ENCODE results near the gene NUDT22. TPM values are rescaled to one million over a fixed set of nuclear protein-coding genes. Genes with fewer than 3 reads are reported as not detected.

Gene NUDT22, protein sequence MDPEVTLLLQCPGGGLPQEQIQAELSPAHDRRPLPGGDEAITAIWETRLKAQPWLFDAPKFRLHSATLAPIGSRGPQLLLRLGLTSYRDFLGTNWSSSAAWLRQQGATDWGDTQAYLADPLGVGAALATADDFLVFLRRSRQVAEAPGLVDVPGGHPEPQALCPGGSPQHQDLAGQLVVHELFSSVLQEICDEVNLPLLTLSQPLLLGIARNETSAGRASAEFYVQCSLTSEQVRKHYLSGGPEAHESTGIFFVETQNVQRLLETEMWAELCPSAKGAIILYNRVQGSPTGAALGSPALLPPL
- total RNA-seq (43.1 TPM), polyA plus RNA-seq (10 to 100 TPM; 35.8 to 46.9 (median 40.7) TPM)

GRCh38 chr11:64225608-64226506 lies at the start of gene NUDT22, which contains the start of gene TRPT1:
Gene NUDT22, plus strand, starts transcription at chr11:64226274. Its CDS starts 379 bp downstream, at chr11:64226653.
Gene TRPT1, minus strand, starts transcription at chr11:64226186. Its CDS starts 326 bp downstream, at chr11:64225860.
- no peaks in the 10 kb centered on the region for H3K27me3 ChIP-seq (ENCODE audit: control insufficient read depth, insufficient read depth, low read length)
- peak within 1 kb of the TSS; percentile 87 to 95 (median 88) for H3K27ac Mint-ChIP-seq
- no peaks in the 10 kb centered on the region for H3K9me3 Mint-ChIP-seq
- DNase-seq (peak; percentile 85 to 93 (median 89)), ATAC-seq (ENCODE audit: low read depth in 2 of 2) (peak; percentile 71 to 73)
- H3K36me3 Mint-ChIP-seq: no peaks in the 10 kb centered on the region
- H3K4me1 Mint-ChIP-seq: peaks cover 0 to 39% (median 25%) of the 10 kb centered on the region in 4 donors
- H3K27me3 Mint-ChIP-seq: no peaks in the 10 kb centered on the region
- H3K4me3 ChIP-seq (ENCODE audit: low read depth, low read length): peak within 1 kb of the TSS; percentile 68
- peak within 1 kb of the TSS; percentile 84 for H3K27ac ChIP-seq (ENCODE audit: insufficient read depth, low read length, poor library complexity, severe bottlenecking)
- peaks cover 18% of the 10 kb centered on the region for H3K36me3 ChIP-seq (ENCODE audit: control insufficient read depth, insufficient read depth, low read length)
- H3K4me3 Mint-ChIP-seq: peak within 1 kb of the TSS; percentile 89 to 98 (median 92)
- no peaks in the 10 kb centered on the region for H3K9me3 ChIP-seq (ENCODE audit: control insufficient read depth in 2 of 2, low read length in 2 of 2)
- H3K4me1 ChIP-seq (ENCODE audit: control insufficient read depth, insufficient read depth, low read length, poor library complexity, severe bottlenecking): peaks cover 48% of the 10 kb centered on the region

- H3K27ac ChIP-seq (ENCODE audit: insufficient read depth, low read length, poor library complexity, severe bottlenecking): no peak overlapping the region
- H3K4me3 Mint-ChIP-seq: peak overlapping the region in 2 of 4 donors; percentile 49 to 65
- H3K27ac Mint-ChIP-seq: no peak overlapping the region
- no peaks in the 10 kb centered on the region for H3K9me3 ChIP-seq (ENCODE audit: control insufficient read depth in 2 of 2, low read length in 2 of 2)
- no peaks in the 10 kb centered on the region for H3K36me3 ChIP-seq (ENCODE audit: control insufficient read depth, insufficient read depth, low read length)
- no peaks in the 10 kb centered on the region for H3K27me3 Mint-ChIP-seq
- peaks cover 0 to 27% (median 9%) of the 10 kb centered on the region in 4 donors for H3K4me1 Mint-ChIP-seq
- ATAC-seq (ENCODE audit: low read depth in 2 of 2): peak in 1 of 2 donors; percentile 18
- no peak overlapping the region for H3K4me3 ChIP-seq (ENCODE audit: low read depth, low read length)
- DNase-seq: peak in 1 of 3 donors; percentile 61
- H3K27me3 ChIP-seq (ENCODE audit: control insufficient read depth, insufficient read depth, low read length): no peaks in the 10 kb centered on the region
- peaks cover 12% of the 10 kb centered on the region for H3K4me1 ChIP-seq (ENCODE audit: control insufficient read depth, insufficient read depth, low read length, poor library complexity, severe bottlenecking)
- no peaks in the 10 kb centered on the region for H3K36me3 Mint-ChIP-seq
- H3K9me3 Mint-ChIP-seq: peaks cover 0 to 3% (median 0%) of the 10 kb centered on the region in 7 donors
These were observed 49.3 kb upstream of the NUDT22 start for GRCh38 chr11:64176751-64177150.

- Histone ChIP-seq H3K27ac (ENCODE audit: insufficient read depth, low read length, poor library complexity, severe bottlenecking) (no peak overlapping the region), H3K36me3 (ENCODE audit: control insufficient read depth, insufficient read depth, low read length) (no peaks in the 10 kb centered on the region), H3K27me3 (ENCODE audit: control insufficient read depth, insufficient read depth, low read length) (no peaks in the 10 kb centered on the region), H3K9me3 (ENCODE audit: control insufficient read depth in 2 of 2, low read length in 2 of 2) (no peaks in the 10 kb centered on the region), H3K4me1 (ENCODE audit: control insufficient read depth, insufficient read depth, low read length, poor library complexity, severe bottlenecking) (peaks cover 14% of the 10 kb centered on the region), H3K4me3 (ENCODE audit: low read depth, low read length) (no peak overlapping the region)
- Mint-ChIP-seq H3K9me3 (peaks cover 0 to 3% (median 0%) of the 10 kb centered on the region in 7 donors), H3K36me3 (no peaks in the 10 kb centered on the region), H3K27me3 (no peaks in the 10 kb centered on the region), H3K4me3 (peak overlapping the region in 1 of 4 donors; percentile 24), H3K27ac (peak overlapping the region in 1 of 3 donors; percentile 5), H3K4me1 (peaks cover 0 to 31% (median 11%) of the 10 kb centered on the region in 4 donors)
- ATAC-seq (ENCODE audit: low read depth in 2 of 2) (no peak), DNase-seq (no peak)
These were observed 47.9 kb upstream of the NUDT22 start for GRCh38 chr11:64178203-64178602.

DNA sequence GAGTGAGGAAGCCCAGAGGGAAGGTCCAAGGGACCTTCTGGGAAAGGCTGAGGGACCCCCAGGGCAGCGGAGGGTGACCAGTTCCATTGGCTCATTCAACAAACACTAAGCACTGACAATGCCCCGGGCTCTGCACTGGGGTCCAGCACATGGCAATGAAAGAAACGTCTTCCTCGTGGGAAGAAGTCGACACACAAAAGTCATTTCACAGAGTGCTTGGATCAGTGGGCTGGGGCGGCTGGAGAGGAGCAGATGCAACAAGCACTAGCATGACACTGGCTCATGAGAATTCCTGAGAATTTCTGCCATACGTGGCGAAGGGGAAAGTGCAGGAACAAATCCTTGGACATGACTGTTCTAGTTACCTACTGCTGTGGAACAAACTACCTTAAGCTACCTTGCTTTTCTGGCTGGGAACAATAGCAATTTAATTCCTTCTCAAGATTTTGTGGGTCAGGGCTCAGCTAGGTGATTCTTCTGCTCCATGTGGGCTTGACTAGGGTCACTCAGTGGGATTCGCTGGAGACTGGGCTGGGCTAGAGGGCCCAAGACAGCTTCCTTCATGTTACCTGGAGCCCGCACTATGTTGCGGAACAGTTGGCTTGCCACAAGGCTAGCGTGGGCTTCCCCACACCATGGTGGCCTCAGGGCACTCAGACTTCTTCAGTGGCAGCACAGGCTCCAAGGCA lies 47.0 kb upstream of the NUDT22 start:
- Histone ChIP-seq H3K27me3 (ENCODE audit: control insufficient read depth, insufficient read depth, low read length) (no peaks in the 10 kb centered on the region), H3K4me3 (ENCODE audit: low read depth, low read length) (no peak overlapping the region), H3K36me3 (ENCODE audit: control insufficient read depth, insufficient read depth, low read length) (no peaks in the 10 kb centered on the region), H3K9me3 (ENCODE audit: control insufficient read depth in 2 of 2, low read length in 2 of 2) (no peaks in the 10 kb centered on the region), H3K4me1 (ENCODE audit: control insufficient read depth, insufficient read depth, low read length, poor library complexity, severe bottlenecking) (peaks cover 14% of the 10 kb centered on the region), H3K27ac (ENCODE audit: insufficient read depth, low read length, poor library complexity, severe bottlenecking) (no peak overlapping the region)
- no peak for DNase-seq
- ATAC-seq (ENCODE audit: low read depth in 2 of 2): no peak
- peaks cover 0 to 3% (median 0%) of the 10 kb centered on the region in 7 donors for H3K9me3 Mint-ChIP-seq
- no peaks in the 10 kb centered on the region for H3K36me3 Mint-ChIP-seq
- no peak overlapping the region for H3K27ac Mint-ChIP-seq
- H3K4me1 Mint-ChIP-seq: peaks cover 0 to 40% (median 15%) of the 10 kb centered on the region in 4 donors
- no peaks in the 10 kb centered on the region for H3K27me3 Mint-ChIP-seq
- H3K4me3 Mint-ChIP-seq: no peak overlapping the region

- Mint-ChIP-seq H3K27ac (no peak overlapping the region), H3K9me3 (peaks cover 0 to 1% (median 0%) of the 10 kb centered on the region in 7 donors), H3K27me3 (no peaks in the 10 kb centered on the region), H3K36me3 (no peaks in the 10 kb centered on the region), H3K4me3 (no peak overlapping the region), H3K4me1 (peaks cover 0 to 51% (median 16%) of the 10 kb centered on the region in 4 donors)
- Histone ChIP-seq H3K27ac (ENCODE audit: insufficient read depth, low read length, poor library complexity, severe bottlenecking) (no peak overlapping the region), H3K4me3 (ENCODE audit: low read depth, low read length) (no peak overlapping the region), H3K9me3 (ENCODE audit: control insufficient read depth in 2 of 2, low read length in 2 of 2) (no peaks in the 10 kb centered on the region), H3K36me3 (ENCODE audit: control insufficient read depth, insufficient read depth, low read length) (no peaks in the 10 kb centered on the region), H3K27me3 (ENCODE audit: control insufficient read depth, insufficient read depth, low read length) (no peaks in the 10 kb centered on the region), H3K4me1 (ENCODE audit: control insufficient read depth, insufficient read depth, low read length, poor library complexity, severe bottlenecking) (peaks cover 24% of the 10 kb centered on the region)
- ATAC-seq (ENCODE audit: low read depth in 2 of 2) (no peak), DNase-seq (no peak)
These were observed 45.2 kb upstream of the NUDT22 start for GRCh38 chr11:64180891-64181290.

- Mint-ChIP-seq H3K36me3 (no peaks in the 10 kb centered on the region), H3K4me3 (peak overlapping the region in 2 of 4 donors; percentile 39 to 52)
- H3K27ac ChIP-seq (ENCODE audit: insufficient read depth, low read length, poor library complexity, severe bottlenecking): no peak overlapping the region
These were observed 44.3 kb upstream of the NUDT22 start for GRCh38 chr11:64181506-64182411.

More at GRCh38 chr11:64181506-64182411, 44.3 kb upstream of the NUDT22 start:
- Histone ChIP-seq H3K9me3 (ENCODE audit: control insufficient read depth in 2 of 2, low read length in 2 of 2) (no peaks in the 10 kb centered on the region), H3K27me3 (ENCODE audit: control insufficient read depth, insufficient read depth, low read length) (no peaks in the 10 kb centered on the region), H3K4me1 (ENCODE audit: control insufficient read depth, insufficient read depth, low read length, poor library complexity, severe bottlenecking) (peaks cover 22% of the 10 kb centered on the region), H3K4me3 (ENCODE audit: low read depth, low read length) (no peak overlapping the region), H3K36me3 (ENCODE audit: control insufficient read depth, insufficient read depth, low read length) (no peaks in the 10 kb centered on the region)
- H3K27me3 Mint-ChIP-seq: no peaks in the 10 kb centered on the region
- DNase-seq (peak in 2 of 3 donors; percentile 12 to 59), ATAC-seq (ENCODE audit: low read depth in 2 of 2) (no peak)
- H3K9me3 Mint-ChIP-seq: peaks cover 0 to 1% (median 0%) of the 10 kb centered on the region in 7 donors
- H3K27ac Mint-ChIP-seq: peak overlapping the region in 1 of 3 donors; percentile 42
- H3K4me1 Mint-ChIP-seq: peaks cover 0 to 49% (median 14%) of the 10 kb centered on the region in 4 donors
